ENCODE results near the gene DNAJB1. TPM values are rescaled to one million over a fixed set of nuclear protein-coding genes. Genes with fewer than 3 reads are reported as not detected.

The DNAJB1 gene
- total and polyA plus RNA-seq, 2 of the 13 experiments (the other 11 are each of a cell fraction or from before 2014, with no cell fraction given), result 87.5 to 97.3 TPM

DNA sequence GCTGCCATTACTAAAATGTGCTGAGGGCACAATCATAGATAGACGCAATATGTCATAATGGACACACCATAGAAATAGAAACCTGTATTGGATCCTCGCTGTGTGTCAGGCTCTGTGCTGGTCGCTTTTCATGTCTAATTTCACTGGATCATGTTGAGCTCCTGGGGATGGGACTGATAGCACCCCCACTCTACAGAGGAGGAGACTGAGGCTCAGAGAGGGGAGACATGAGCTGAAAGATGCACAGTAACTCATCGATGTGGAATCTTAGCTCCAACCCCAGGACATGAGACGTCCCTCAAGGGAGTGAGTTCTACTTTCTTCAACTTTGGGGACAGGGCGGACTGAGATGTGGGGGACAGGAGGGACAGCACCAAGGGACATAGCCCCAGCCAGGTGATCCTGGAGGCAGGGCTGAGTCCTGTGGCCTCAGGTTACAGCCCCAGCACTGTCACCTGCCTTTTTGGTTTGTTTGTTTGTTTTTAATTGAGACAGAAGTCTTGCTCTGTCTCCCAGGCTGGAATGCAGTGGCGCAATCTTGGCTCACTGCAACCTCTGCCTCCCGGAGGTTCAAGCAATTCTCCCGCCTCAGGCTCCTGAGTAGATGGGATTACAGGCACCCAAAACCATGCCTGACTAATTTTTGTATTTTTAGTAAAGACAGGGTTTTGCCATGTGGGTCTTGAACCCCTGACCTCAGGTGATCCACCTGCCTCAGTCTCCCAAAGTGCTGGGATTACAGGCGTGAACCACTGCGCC is 15.7 kb downstream of the DNAJB1 start (continued):
- TF ChIP-seq, protein P1, sequence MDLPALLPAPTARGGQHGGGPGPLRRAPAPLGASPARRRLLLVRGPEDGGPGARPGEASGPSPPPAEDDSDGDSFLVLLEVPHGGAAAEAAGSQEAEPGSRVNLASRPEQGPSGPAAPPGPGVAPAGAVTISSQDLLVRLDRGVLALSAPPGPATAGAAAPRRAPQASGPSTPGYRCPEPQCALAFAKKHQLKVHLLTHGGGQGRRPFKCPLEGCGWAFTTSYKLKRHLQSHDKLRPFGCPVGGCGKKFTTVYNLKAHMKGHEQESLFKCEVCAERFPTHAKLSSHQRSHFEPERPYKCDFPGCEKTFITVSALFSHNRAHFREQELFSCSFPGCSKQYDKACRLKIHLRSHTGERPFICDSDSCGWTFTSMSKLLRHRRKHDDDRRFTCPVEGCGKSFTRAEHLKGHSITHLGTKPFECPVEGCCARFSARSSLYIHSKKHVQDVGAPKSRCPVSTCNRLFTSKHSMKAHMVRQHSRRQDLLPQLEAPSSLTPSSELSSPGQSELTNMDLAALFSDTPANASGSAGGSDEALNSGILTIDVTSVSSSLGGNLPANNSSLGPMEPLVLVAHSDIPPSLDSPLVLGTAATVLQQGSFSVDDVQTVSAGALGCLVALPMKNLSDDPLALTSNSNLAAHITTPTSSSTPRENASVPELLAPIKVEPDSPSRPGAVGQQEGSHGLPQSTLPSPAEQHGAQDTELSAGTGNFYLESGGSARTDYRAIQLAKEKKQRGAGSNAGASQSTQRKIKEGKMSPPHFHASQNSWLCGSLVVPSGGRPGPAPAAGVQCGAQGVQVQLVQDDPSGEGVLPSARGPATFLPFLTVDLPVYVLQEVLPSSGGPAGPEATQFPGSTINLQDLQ (CRISPR knock-in tag; IDR thresholded peaks at IDR 0.05), result no peak
- TF ChIP-seq, protein P2, sequence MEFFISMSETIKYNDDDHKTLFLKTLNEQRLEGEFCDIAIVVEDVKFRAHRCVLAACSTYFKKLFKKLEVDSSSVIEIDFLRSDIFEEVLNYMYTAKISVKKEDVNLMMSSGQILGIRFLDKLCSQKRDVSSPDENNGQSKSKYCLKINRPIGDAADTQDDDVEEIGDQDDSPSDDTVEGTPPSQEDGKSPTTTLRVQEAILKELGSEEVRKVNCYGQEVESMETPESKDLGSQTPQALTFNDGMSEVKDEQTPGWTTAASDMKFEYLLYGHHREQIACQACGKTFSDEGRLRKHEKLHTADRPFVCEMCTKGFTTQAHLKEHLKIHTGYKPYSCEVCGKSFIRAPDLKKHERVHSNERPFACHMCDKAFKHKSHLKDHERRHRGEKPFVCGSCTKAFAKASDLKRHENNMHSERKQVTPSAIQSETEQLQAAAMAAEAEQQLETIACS (CRISPR knock-in tag; IDR thresholded peaks at IDR 0.05), result no peak
- TF ChIP-seq, protein P3, sequence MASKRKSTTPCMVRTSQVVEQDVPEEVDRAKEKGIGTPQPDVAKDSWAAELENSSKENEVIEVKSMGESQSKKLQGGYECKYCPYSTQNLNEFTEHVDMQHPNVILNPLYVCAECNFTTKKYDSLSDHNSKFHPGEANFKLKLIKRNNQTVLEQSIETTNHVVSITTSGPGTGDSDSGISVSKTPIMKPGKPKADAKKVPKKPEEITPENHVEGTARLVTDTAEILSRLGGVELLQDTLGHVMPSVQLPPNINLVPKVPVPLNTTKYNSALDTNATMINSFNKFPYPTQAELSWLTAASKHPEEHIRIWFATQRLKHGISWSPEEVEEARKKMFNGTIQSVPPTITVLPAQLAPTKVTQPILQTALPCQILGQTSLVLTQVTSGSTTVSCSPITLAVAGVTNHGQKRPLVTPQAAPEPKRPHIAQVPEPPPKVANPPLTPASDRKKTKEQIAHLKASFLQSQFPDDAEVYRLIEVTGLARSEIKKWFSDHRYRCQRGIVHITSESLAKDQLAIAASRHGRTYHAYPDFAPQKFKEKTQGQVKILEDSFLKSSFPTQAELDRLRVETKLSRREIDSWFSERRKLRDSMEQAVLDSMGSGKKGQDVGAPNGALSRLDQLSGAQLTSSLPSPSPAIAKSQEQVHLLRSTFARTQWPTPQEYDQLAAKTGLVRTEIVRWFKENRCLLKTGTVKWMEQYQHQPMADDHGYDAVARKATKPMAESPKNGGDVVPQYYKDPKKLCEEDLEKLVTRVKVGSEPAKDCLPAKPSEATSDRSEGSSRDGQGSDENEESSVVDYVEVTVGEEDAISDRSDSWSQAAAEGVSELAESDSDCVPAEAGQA (IDR thresholded peaks at IDR 0.05; ENCODE audit: low read depth), result no peak
- TF ChIP-seq, protein P3 (CRISPR knock-in tag; IDR thresholded peaks at IDR 0.05; ENCODE audit: borderline replicate concordance), result no peak
- peak; percentile 38; the same call in 1 of the 2 replicates for TF ChIP-seq ETV5 (CRISPR knock-in tag; IDR thresholded peaks at IDR 0.05; ENCODE audit: borderline replicate concordance)
- TF ChIP-seq ZFX (CRISPR knock-in tag; IDR thresholded peaks at IDR 0.05; ENCODE audit: low read depth), result no peak
- TF ChIP-seq FOXO1 (CRISPR knock-in tag; IDR thresholded peaks at IDR 0.05), result peak; percentile 50; the same call in 1 of the 2 replicates
- TF ChIP-seq NONO (IDR thresholded peaks at IDR 0.05), result no peak
- no peak for TF ChIP-seq NONO (CRISPR knock-in tag; conservative IDR thresholded peaks at IDR 0.05)
- TF ChIP-seq ZSCAN12 (CRISPR knock-in tag; IDR thresholded peaks at IDR 0.05), result no peak
- peak; percentile 92 for TF ChIP-seq CEBPG (CRISPR knock-in tag; IDR thresholded peaks at IDR 0.05)
- 0 out of 2 replicates have a peak, but pooled peaks have one; percentile 30 for TF ChIP-seq PAXIP1 (CRISPR knock-in tag; conservative IDR thresholded peaks at IDR 0.05)
- TF ChIP-seq REL (CRISPR knock-in tag; conservative IDR thresholded peaks at IDR 0.05), result no peak
- TF ChIP-seq, protein P4, sequence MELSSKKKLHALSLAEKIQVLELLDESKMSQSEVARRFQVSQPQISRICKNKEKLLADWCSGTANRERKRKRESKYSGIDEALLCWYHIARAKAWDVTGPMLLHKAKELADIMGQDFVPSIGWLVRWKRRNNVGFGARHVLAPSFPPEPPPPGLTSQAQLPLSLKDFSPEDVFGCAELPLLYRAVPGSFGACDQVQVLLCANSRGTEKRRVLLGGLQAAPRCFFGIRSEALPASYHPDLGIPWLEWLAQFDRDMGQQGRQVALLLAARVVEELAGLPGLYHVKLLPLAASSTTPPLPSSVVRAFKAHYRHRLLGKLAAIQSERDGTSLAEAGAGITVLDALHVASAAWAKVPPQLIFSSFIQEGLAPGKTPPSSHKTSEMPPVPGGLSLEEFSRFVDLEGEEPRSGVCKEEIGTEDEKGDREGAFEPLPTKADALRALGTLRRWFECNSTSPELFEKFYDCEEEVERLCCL (CRISPR knock-in tag; IDR thresholded peaks at IDR 0.05; ENCODE audit: borderline replicate concordance), result no peak
